K562 (cell line): ENCODE results near the gene AKT3. TPM values are rescaled to one million over a fixed set of nuclear protein-coding genes. Genes with fewer than 3 reads are reported as not detected.

Experiments
- ATAC-seq: fragments of 200-7000 bp; cut with Tn5 transposase; 3 replicates; pipeline ENCODE4 v1.9.1; 2020; ENCODE audit warnings: moderate library complexity
- BruUV-seq: library from RNA; stranded (reverse); fragments of 400-500 nt; replicated peaks from 2 replicates; lab custom pipeline; 2021; lab: Mats Ljungman, UMichigan
- CTCF ChIA-PET: fragments of 300-600 bp; formaldehyde crosslinking; extraction: SDS; loops from one replicate; lab custom pipeline; 2021; ENCODE audit warnings: low intra/inter-chr PET ratio; lab: Yijun Ruan, JAX
- POLR2A ChIA-PET: fragments of 300-600, 350-650 bp; sonication (Branson Sonifier 250); formaldehyde crosslinking; extraction: SDS; loops from one replicate; lab custom pipeline; 2021; ENCODE audit warnings: antibody characterized with exemption, inconsistent platforms; lab: Yijun Ruan, JAX
- DNase-seq, 4 experiments: peaks; one replicate each; pipeline versions ENCODE4 v3.0.0 to v3.0.0-alpha.2; 2011 to 2018; ENCODE audit warnings: low spot score in 3 of 4, mixed read lengths in 3 of 4; ENCODE audit errors: extremely low read depth in 1 of 4
- FAIRE-seq: peaks from 2 replicates; lab custom pipeline; 2011; peaks lifted over from hg19 to GRCh38; lab: Jason Lieb, UNC
- H2AFZ ChIP-seq: 2 replicates; pipeline ENCODE4 v1.6.0; 2011; ENCODE audit warnings: low read depth, low read length, control low read depth, inconsistent platforms
- H3K27ac ChIP-seq: fragments of 200-600 bp; 3 replicates; pipeline ENCODE4 v1.8.0; 2011; ENCODE audit warnings: low read depth, mild to moderate bottlenecking, control low read depth, inconsistent platforms, low read length, moderate library complexity, mixed read lengths; ENCODE audit errors: extremely low read depth
- H3K27me3 ChIP-seq, 2 experiments: fragments of 300-600 bp in 1 of 2; 2 replicates in 1 of 2; 3 replicates in 1 of 2; pipeline versions ENCODE4 v1.6.0 to v1.8.0; 2011; ENCODE audit warnings: inconsistent platforms in 2 of 2, low read length in 2 of 2, mild to moderate bottlenecking in 1 of 2, mixed read lengths in 1 of 2, moderate library complexity in 1 of 2; ENCODE audit not compliant: control insufficient read depth in 2 of 2, insufficient read depth in 2 of 2
- H3K36me3 ChIP-seq: fragments of 300-600 bp; 3 replicates; pipeline ENCODE4 v1.8.0; 2011; ENCODE audit warnings: mild to moderate bottlenecking, low read length, inconsistent platforms; ENCODE audit not compliant: control insufficient read depth, insufficient read depth
- H3K4me1 ChIP-seq, 2 experiments: fragments of 200-600 bp in 1 of 2; replicated peaks in 1 of 2; 2 replicates in 1 of 2; 3 replicates in 1 of 2; pipeline versions ENCODE4 v1.5.1 to v1.8.0; 2011; ENCODE audit warnings: inconsistent platforms in 2 of 2, low read length in 2 of 2, mild to moderate bottlenecking in 1 of 2, mixed read lengths in 1 of 2, moderate library complexity in 1 of 2; ENCODE audit not compliant: control insufficient read depth in 2 of 2, insufficient read depth in 2 of 2
- H3K4me2 ChIP-seq: 2 replicates; pipeline ENCODE4 v1.6.1; 2011; ENCODE audit warnings: low read length, control low read depth, inconsistent platforms, mixed read lengths; ENCODE audit not compliant: insufficient read depth
- H3K4me3 ChIP-seq: fragments of 200-600 bp; sonication (generic), shearing (Covaris generic); 2 replicates; pipeline ENCODE4 v1.5.1; 2016; ENCODE audit warnings: control low read depth, inconsistent platforms
- H3K79me2 ChIP-seq: fragments of 200-600 bp; 3 replicates; pipeline ENCODE4 v1.8.0; 2011; ENCODE audit warnings: low read length, inconsistent platforms; ENCODE audit not compliant: control insufficient read depth, insufficient read depth
- H3K9ac ChIP-seq, 2 experiments: 2 replicates each; pipeline versions ENCODE4 v1.6.0 to v1.6.1; 2011; ENCODE audit warnings: low read depth in 2 of 2, low read length in 2 of 2, control low read depth in 1 of 2, inconsistent platforms in 1 of 2, mild to moderate bottlenecking in 1 of 2, mixed read lengths in 1 of 2; ENCODE audit not compliant: insufficient read depth in 1 of 2
- H3K9me1 ChIP-seq: one replicate; pipeline ENCODE4 v1.6.0; 2011; ENCODE audit warnings: inconsistent platforms, mild to moderate bottlenecking, low read length, moderate library complexity; ENCODE audit not compliant: control insufficient read depth, insufficient read depth
- H3K9me3 ChIP-seq: replicated peaks from 2 replicates; pipeline ENCODE4 v1.5.1; 2011; ENCODE audit warnings: low read depth, low read length, inconsistent platforms; ENCODE audit not compliant: control insufficient read depth, insufficient read depth
- H4K20me1 ChIP-seq: replicated peaks from 2 replicates; pipeline ENCODE4 v1.6.1; 2011; ENCODE audit warnings: low read length, inconsistent platforms, mixed read lengths; ENCODE audit not compliant: control insufficient read depth, insufficient read depth
- ELF2 ChIP-seq: fragments of 250-450 bp; sonication (Bioruptor Pico); IDR thresholded peaks from 2 replicates; pipeline ENCODE4 v1.5.0; 2021; ENCODE audit warnings: mild to moderate bottlenecking
- KDM4B ChIP-seq, 2 experiments: fragments of 450-650 bp in 1 of 2; sonication (generic) in 1 of 2; IDR thresholded peaks; 2 replicates each; pipeline ENCODE4 v1.6.1; 2016 to 2017; ENCODE audit warnings: borderline replicate concordance in 2 of 2, antibody characterized with exemption in 1 of 2, low read depth in 1 of 2, mild to moderate bottlenecking in 1 of 2
- MECOM ChIP-seq: fragments of 250-450 bp; sonication (Bioruptor Pico); IDR thresholded peaks from 2 replicates; pipeline ENCODE4 v1.8.0; 2022; ENCODE audit warnings: inconsistent platforms
- RBM15 ChIP-seq: fragments of 200-400 bp; formaldehyde crosslinking; IDR thresholded peaks from 2 replicates; pipeline ENCODE4 v1.6.1; 2018; ENCODE audit warnings: mild to moderate bottlenecking, low read length, moderate library complexity; ENCODE audit not compliant: insufficient read depth
- RCOR1 ChIP-seq, 2 experiments: IDR thresholded peaks; 2 replicates each; pipeline ENCODE4 v1.6.1; 2012; ENCODE audit warnings: low read depth in 2 of 2, low read length in 2 of 2, borderline replicate concordance in 1 of 2, improper control_type of control experiment in 1 of 2
- ZNF133 ChIP-seq: fragments of 250-450 bp; sonication (Bioruptor Pico); IDR thresholded peaks from 2 replicates; pipeline ENCODE4 v1.4.0; 2020; ENCODE audit warnings: mild to moderate bottlenecking
- in situ Hi-C: fragments of 300-500 bp; cut with MboI; formaldehyde crosslinking; loops from 4 replicates; pipeline ENCODE4 v1.15.0; 2018; ENCODE audit warnings: inconsistent platforms, mixed read lengths
- intact Hi-C: fragments of 100-400 bp; cut with micrococcal nuclease; formaldehyde crosslinking; loops from 2 replicates; pipeline ENCODE4 v1.14.2; 2022
- polyA plus RNA-seq, 8 experiments: library from polyadenylated mRNA; depleted of rRNA in 4 of 8; stranded (reverse) in 5 of 8; unstranded in 3 of 8; fragments of >200 nt; fragmentation: Nextera tagmentation in 2 of 8; fragmentation: Illumina TruSeq in 1 of 8; extraction: Ambion mirVana in 2 of 8; extraction: Trizol in 1 of 8; gene quantifications; 2 replicates each; pipeline versions ENCODE4 v1.2.1 to v1.2.3, GENCODE V29; 2011 to 2014; ENCODE audit warnings: inconsistent platforms in 1 of 8, missing spikeins in 1 of 8
- total RNA-seq, 7 experiments: library from RNA; depleted of rRNA in 6 of 7; stranded (reverse); fragments of >200 nt in 6 of 7; fragmentation: Illumina TruSeq in 2 of 7; extraction: Trizol in 2 of 7; gene quantifications; 2 replicates each; pipeline versions ENCODE4 v1.2.1 to v1.2.3, GENCODE V29; 2011 to 2021; ENCODE audit warnings: low replicate concordance in 1 of 7
- TF ChIP-seq, protein P1 (sequence below), 2 experiments: fragments of 250-450 bp in 1 of 2; fragments of 450-650 bp in 1 of 2; sonication (Bioruptor Pico) in 1 of 2; IDR thresholded peaks; 2 replicates each; pipeline versions ENCODE4 v1.6.1 to v1.8.0; 2016 to 2021; ENCODE audit warnings: mild to moderate bottlenecking in 2 of 2, moderate library complexity in 2 of 2, missing compliant biosample characterization in 1 of 2, missing genetic modification characterization in 1 of 2
- TF ChIP-seq, protein P2 (sequence below): fragments of 250-450 bp; sonication (Bioruptor Pico); IDR thresholded peaks from 2 replicates; pipeline ENCODE4 v1.5.0; 2021
- TF ChIP-seq, protein P3 (sequence below): fragments of 250-450 bp; sonication (Bioruptor Pico); IDR thresholded peaks from 2 replicates; pipeline ENCODE4 v1.5.0; 2020; ENCODE audit warnings: mild to moderate bottlenecking, borderline replicate concordance

Gene AKT3
- total and polyA plus RNA-seq, 9 of the 15 experiments (the other 6 are each of a cell fraction or from before 2014, with no cell fraction given) = 0.04 to 0.54 (median 0.18) TPM; not detected in 1

DNA sequence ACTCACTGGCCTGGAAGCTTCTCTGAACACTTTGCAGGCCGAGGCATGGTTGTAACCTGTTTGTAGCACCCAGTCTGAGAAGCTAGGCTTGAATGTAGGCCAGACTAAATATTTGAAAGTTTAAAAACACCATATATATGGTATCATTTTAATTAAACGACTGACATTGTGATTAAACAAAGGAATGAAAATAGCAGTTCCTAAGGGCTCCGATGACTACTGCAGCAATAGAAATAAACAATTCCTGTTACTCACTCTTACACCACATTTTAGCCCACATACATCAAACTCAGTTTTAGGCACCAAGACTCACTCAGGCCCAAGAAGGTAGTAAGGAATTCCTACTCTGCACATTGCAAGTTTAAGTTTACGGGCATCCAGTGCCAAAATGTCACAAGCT lies 281.2 kb downstream of the AKT3 start (continued):
- TF ChIP-seq RCOR1 (IDR thresholded peaks at IDR 0.05; ENCODE audit: borderline replicate concordance in 1 of 2, low read depth in 2 of 2, low read length in 2 of 2) = no peak

DNA sequence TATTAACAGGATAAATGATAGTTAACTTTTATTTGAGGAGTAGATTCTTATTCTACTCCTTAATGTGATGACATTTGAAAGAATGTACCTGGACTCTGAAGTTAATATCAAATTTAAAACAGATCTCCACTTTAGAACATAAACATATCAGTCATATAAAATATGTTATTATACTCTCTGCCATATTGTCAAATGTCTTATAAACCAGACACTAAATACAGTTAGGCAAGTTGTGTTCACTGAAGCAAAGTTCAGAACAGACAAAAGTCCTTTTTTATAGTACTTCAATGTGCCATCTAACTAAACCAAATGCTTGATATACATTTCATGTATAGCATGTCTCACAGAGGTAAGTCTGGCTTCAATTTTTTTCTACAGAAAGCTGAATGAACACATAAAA lies 285.2 kb downstream of the AKT3 start:
- no peak overlapping the region for H3K4me3 ChIP-seq
- TF ChIP-seq, protein P1, sequence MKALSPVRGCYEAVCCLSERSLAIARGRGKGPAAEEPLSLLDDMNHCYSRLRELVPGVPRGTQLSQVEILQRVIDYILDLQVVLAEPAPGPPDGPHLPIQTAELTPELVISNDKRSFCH (CRISPR knock-in tag; IDR thresholded peaks at IDR 0.05) = no peak
- TF ChIP-seq, protein P1 (tag; IDR thresholded peaks at IDR 0.05) = no peak
- TF ChIP-seq RBM15 = no peak
- TF ChIP-seq MECOM (CRISPR knock-in tag) = no peak
- TF ChIP-seq ZNF133 (CRISPR knock-in tag) = no peak
- TF ChIP-seq KDM4B (IDR thresholded peaks at IDR 0.05; ENCODE audit: borderline replicate concordance in 2 of 2, low read depth in 1 of 2) = no peak
- TF ChIP-seq ELF2 (CRISPR knock-in tag) = no peak
- TF ChIP-seq, protein P2, sequence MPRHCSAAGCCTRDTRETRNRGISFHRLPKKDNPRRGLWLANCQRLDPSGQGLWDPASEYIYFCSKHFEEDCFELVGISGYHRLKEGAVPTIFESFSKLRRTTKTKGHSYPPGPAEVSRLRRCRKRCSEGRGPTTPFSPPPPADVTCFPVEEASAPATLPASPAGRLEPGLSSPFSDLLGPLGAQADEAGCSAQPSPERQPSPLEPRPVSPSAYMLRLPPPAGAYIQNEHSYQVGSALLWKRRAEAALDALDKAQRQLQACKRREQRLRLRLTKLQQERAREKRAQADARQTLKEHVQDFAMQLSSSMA = no peak
- TF ChIP-seq, protein P3, sequence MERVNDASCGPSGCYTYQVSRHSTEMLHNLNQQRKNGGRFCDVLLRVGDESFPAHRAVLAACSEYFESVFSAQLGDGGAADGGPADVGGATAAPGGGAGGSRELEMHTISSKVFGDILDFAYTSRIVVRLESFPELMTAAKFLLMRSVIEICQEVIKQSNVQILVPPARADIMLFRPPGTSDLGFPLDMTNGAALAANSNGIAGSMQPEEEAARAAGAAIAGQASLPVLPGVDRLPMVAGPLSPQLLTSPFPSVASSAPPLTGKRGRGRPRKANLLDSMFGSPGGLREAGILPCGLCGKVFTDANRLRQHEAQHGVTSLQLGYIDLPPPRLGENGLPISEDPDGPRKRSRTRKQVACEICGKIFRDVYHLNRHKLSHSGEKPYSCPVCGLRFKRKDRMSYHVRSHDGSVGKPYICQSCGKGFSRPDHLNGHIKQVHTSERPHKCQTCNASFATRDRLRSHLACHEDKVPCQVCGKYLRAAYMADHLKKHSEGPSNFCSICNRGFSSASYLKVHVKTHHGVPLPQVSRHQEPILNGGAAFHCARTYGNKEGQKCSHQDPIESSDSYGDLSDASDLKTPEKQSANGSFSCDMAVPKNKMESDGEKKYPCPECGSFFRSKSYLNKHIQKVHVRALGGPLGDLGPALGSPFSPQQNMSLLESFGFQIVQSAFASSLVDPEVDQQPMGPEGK = no peak
- TF ChIP-seq, all 486 proteins: peak for 0
- no TSS peak for BruUV-seq
- H3K27me3 ChIP-seq = no peaks in the 10 kb centered on the region
- H3K79me2 ChIP-seq = no peaks in the 10 kb centered on the region
- H3K27ac ChIP-seq = no peak overlapping the region
- no peak for DNase-seq
- H3K9me1 ChIP-seq = no peaks in the 10 kb centered on the region
- no peaks in the 10 kb centered on the region for H3K36me3 ChIP-seq
- no peaks in the 10 kb centered on the region for H3K4me1 ChIP-seq
- no peak overlapping the region for H3K9ac ChIP-seq
- FAIRE-seq = no peak
- no peaks in the 10 kb centered on the region for H3K9me3 ChIP-seq
- no peak overlapping the region for H2AFZ ChIP-seq
- H3K4me2 ChIP-seq = no peak overlapping the region
- no peak for ATAC-seq
- POLR2A ChIA-PET = no interaction called here
- intact Hi-C loops = no loop called here
- CTCF ChIA-PET = no interaction called here
- in situ Hi-C loops = no loop called here
- H4K20me1 ChIP-seq = no peaks in the 10 kb centered on the region
